Measurements from ENCODE around the gene PTAFR. TPM values are rescaled to one million over a fixed set of nuclear protein-coding genes. Genes with fewer than 3 reads are reported as not detected.

The PTAFR gene
- polyA plus RNA-seq, 1 donor (not counting 4 experiments of a cell fraction or from before 2014, with no cell fraction given), result 19.6 TPM

- no peak for DNase-seq (ENCODE audit: low read depth, low spot score)
- H4K20me1 ChIP-seq (ENCODE audit: control insufficient read depth, extremely low read depth, insufficient read depth, low read length), result no peaks in the 10 kb centered on the region
- no peak overlapping the region for H3K4me2 ChIP-seq (ENCODE audit: control insufficient read depth, extremely low read depth, insufficient read depth, low read depth, low read length)
- H3K27ac ChIP-seq (ENCODE audit: control insufficient read depth, insufficient read depth, low read length), result no peak overlapping the region
- H3K9ac ChIP-seq (ENCODE audit: control insufficient read depth, extremely low read depth, insufficient read depth, low read length), result no peak overlapping the region
- H3K36me3 ChIP-seq (ENCODE audit: control insufficient read depth in 2 of 2, extremely low read depth in 1 of 2, insufficient read depth in 2 of 2, low read length in 2 of 2), result no peaks in the 10 kb centered on the region
- no peaks in the 10 kb centered on the region for H3K79me2 ChIP-seq (ENCODE audit: control insufficient read depth, insufficient read depth, low read length)
- peaks cover 17% of the 10 kb centered on the region for H3K4me1 ChIP-seq (ENCODE audit: control insufficient read depth, extremely low read depth, insufficient read depth, low read length)
- H3K9me1 ChIP-seq (ENCODE audit: control insufficient read depth, extremely low read depth, insufficient read depth, low read length), result no peaks in the 10 kb centered on the region
- dilution Hi-C loops (cut with MboI; ENCODE audit: extremely low pct_ligation_motif_present, low sequenced_read_pairs), result no loop called here
- H3K4me3 ChIP-seq (ENCODE audit: control insufficient read depth in 2 of 3, extremely low read depth in 1 of 3, insufficient read depth in 2 of 3, low read depth in 1 of 3, low read length in 3 of 3), result no peak overlapping the region
- H3K27me3 ChIP-seq (ENCODE audit: control insufficient read depth, extremely low read depth, insufficient read depth, low read length), result no peaks in the 10 kb centered on the region
- no peak overlapping the region for H2AFZ ChIP-seq (ENCODE audit: control insufficient read depth, low read length)
- TF ChIP-seq EZH2 (IDR thresholded peaks at IDR 0.05; ENCODE audit: low read length) (no peak), CTCF (optimal IDR thresholded peaks at IDR 0.05 in 1 of 3, IDR thresholded peaks at IDR 0.05 in 1 of 3, conservative IDR thresholded peaks at IDR 0.05 in 1 of 3; ENCODE audit: extremely low read depth in 1 of 3, insufficient read depth in 2 of 3, low read length in 3 of 3) (no peak)
- no peak for FAIRE-seq
- H3K9me3 ChIP-seq (ENCODE audit: control insufficient read depth, low read depth, low read length), result no peaks in the 10 kb centered on the region
These were observed 14.3 kb downstream of the PTAFR start for GRCh38 chr1:28162151-28162550.

DNA sequence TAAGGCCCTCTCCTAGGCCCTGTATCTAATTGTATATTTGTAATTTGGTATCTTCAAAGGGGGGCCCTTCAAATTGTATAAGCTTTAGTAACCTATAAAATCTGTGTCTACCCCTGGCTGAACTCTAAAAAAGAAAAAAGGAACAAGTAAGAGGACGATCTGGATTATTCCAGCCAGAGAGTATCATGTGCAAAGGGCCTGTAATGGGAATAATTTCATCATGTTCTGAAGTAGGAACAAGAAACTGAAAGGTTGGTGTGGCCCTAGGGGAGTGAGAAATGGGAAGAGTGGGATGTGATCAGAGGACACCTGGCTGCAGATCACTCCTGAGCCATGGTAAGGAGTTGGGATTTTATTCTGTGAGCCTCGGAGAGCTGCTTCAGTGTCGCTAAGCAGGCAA is 14.7 kb downstream of the PTAFR start:
- Histone ChIP-seq H3K27me3 (ENCODE audit: control insufficient read depth, extremely low read depth, insufficient read depth, low read length) (no peaks in the 10 kb centered on the region), H3K9ac (ENCODE audit: control insufficient read depth, extremely low read depth, insufficient read depth, low read length) (no peak overlapping the region), H3K4me3 (ENCODE audit: control insufficient read depth in 2 of 3, extremely low read depth in 1 of 3, insufficient read depth in 2 of 3, low read depth in 1 of 3, low read length in 3 of 3) (no peak overlapping the region), H3K79me2 (ENCODE audit: control insufficient read depth, insufficient read depth, low read length) (no peaks in the 10 kb centered on the region), H3K9me1 (ENCODE audit: control insufficient read depth, extremely low read depth, insufficient read depth, low read length) (no peaks in the 10 kb centered on the region), H3K4me2 (ENCODE audit: control insufficient read depth, extremely low read depth, insufficient read depth, low read depth, low read length) (no peak overlapping the region), H3K36me3 (ENCODE audit: control insufficient read depth in 2 of 2, extremely low read depth in 1 of 2, insufficient read depth in 2 of 2, low read length in 2 of 2) (no peaks in the 10 kb centered on the region), H3K27ac (ENCODE audit: control insufficient read depth, insufficient read depth, low read length) (no peak overlapping the region), H3K9me3 (ENCODE audit: control insufficient read depth, low read depth, low read length) (no peaks in the 10 kb centered on the region), H4K20me1 (ENCODE audit: control insufficient read depth, extremely low read depth, insufficient read depth, low read length) (no peaks in the 10 kb centered on the region), H3K4me1 (ENCODE audit: control insufficient read depth, extremely low read depth, insufficient read depth, low read length) (peaks cover 17% of the 10 kb centered on the region), H2AFZ (ENCODE audit: control insufficient read depth, low read length) (no peak overlapping the region)
- TF ChIP-seq CTCF (optimal IDR thresholded peaks at IDR 0.05 in 1 of 3, IDR thresholded peaks at IDR 0.05 in 1 of 3, conservative IDR thresholded peaks at IDR 0.05 in 1 of 3; ENCODE audit: extremely low read depth in 1 of 3, insufficient read depth in 2 of 3, low read length in 3 of 3), result no peak
- TF ChIP-seq EZH2 (IDR thresholded peaks at IDR 0.05; ENCODE audit: low read length), result no peak
- dilution Hi-C loops (cut with MboI; ENCODE audit: extremely low pct_ligation_motif_present, low sequenced_read_pairs), result no loop called here
- FAIRE-seq (no peak), DNase-seq (ENCODE audit: low read depth, low spot score) (no peak)

All from keratinocyte (primary cell).